Natural killer cell (primary cell): ENCODE data around the gene MYOF. TPM values are rescaled to one million over a fixed set of nuclear protein-coding genes. Genes with fewer than 3 reads are reported as not detected.

ENCODE experiments used
- ATAC-seq, 3 donors: fragments of 150-1000 bp in 2 of 3; fragments of 200-7000 bp in 1 of 3; cut with Tn5 transposase; 1 replicate in 1 of 3; 2 replicates in 2 of 3; pipeline ENCODE4 v1.10.0; 2021; ENCODE audit warnings: mild to moderate bottlenecking in 2 of 3, moderate library complexity in 2 of 3
- DNase-seq, 2 donors: peaks; one replicate each; pipeline versions ENCODE4 v3.0.0 to v3.0.0-alpha.2; 2013 to 2021; ENCODE audit warnings: mixed read lengths in 1 of 2
- H3K27ac ChIP-seq: one replicate; pipeline ENCODE4 v1.5.1; 2013; ENCODE audit warnings: mild to moderate bottlenecking, low read length
- H3K27me3 ChIP-seq: one replicate; pipeline ENCODE4 v1.6.1; 2013; ENCODE audit warnings: low read length; ENCODE audit not compliant: control insufficient read depth, insufficient read depth
- H3K36me3 ChIP-seq: one replicate; pipeline ENCODE4 v1.6.1; 2013; ENCODE audit warnings: low read length; ENCODE audit not compliant: control insufficient read depth, insufficient read depth
- H3K4me1 ChIP-seq: one replicate; pipeline ENCODE4 v1.6.1; 2013; ENCODE audit warnings: low read length; ENCODE audit not compliant: control insufficient read depth, insufficient read depth
- H3K4me3 ChIP-seq: one replicate; pipeline ENCODE4 v1.5.1; 2013; ENCODE audit warnings: low read length
- H3K9me3 ChIP-seq: one replicate; pipeline ENCODE4 v1.6.1; 2013; ENCODE audit warnings: low read length; ENCODE audit not compliant: control insufficient read depth, insufficient read depth
- H3K27ac Mint-ChIP-seq, 2 donors: one replicate each; pipeline ENCODE4 v1.8.0; 2022; ENCODE audit warnings: mild to moderate bottlenecking in 2 of 2, mixed read lengths in 2 of 2, moderate library complexity in 1 of 2
- H3K27me3 Mint-ChIP-seq, 2 donors: one replicate each; pipeline ENCODE4 v1.8.0; 2022; ENCODE audit warnings: low read depth in 2 of 2, mixed read lengths in 2 of 2
- H3K36me3 Mint-ChIP-seq: one replicate; pipeline ENCODE4 v1.8.0; 2022; ENCODE audit warnings: mixed read lengths
- H3K4me1 Mint-ChIP-seq, 2 donors: one replicate each; pipeline ENCODE4 v1.8.0; 2022; ENCODE audit warnings: mixed read lengths in 2 of 2
- H3K4me3 Mint-ChIP-seq: one replicate; pipeline ENCODE4 v1.8.0; 2022; ENCODE audit warnings: mild to moderate bottlenecking, moderate library complexity, mixed read lengths
- H3K9me3 Mint-ChIP-seq, 2 donors: one replicate each; pipeline ENCODE4 v1.8.0; 2022; ENCODE audit warnings: mixed read lengths in 2 of 2
- WGBS: methylation state at CpG from one replicate; pipeline ENCODE4 v1.1.7; 2013; ENCODE audit warnings: missing lambda C conversion rate; ENCODE audit not compliant: insufficient coverage; 5-methylcytosine and 5-hydroxymethylcytosine counted together
- intact Hi-C: fragments of 100-400 bp; cut with micrococcal nuclease; formaldehyde crosslinking; loops from one replicate; pipeline ENCODE4 v1.14.2; 2022
- total RNA-seq, 4 donors: library from RNA; stranded (reverse); fragments of 120-200 nt in 1 of 4; gene quantifications; one replicate each; pipeline versions ENCODE4 v1.2.3 to v1.2.4, GENCODE V29; 2013 to 2022
- TF ChIP-seq, protein P1 (sequence below): fragments of 200-600 bp; IDR thresholded peaks from one replicate; pipeline ENCODE4 v1.8.0; 2022; ENCODE audit warnings: antibody characterized with exemption

The MYOF gene
- total RNA-seq, 3 donors from 2014 or later (not counting 1 experiment from before 2014, with no cell fraction given) = 2.0 to 9.7 (median 2.9) TPM

- intact Hi-C loops = no loop called here
- WGBS = 81% methylated on average over 3 of the region's 3 CpGs
- H3K4me3 Mint-ChIP-seq = no peak overlapping the region
- ATAC-seq (no peak), DNase-seq (no peak)
- H3K36me3 ChIP-seq = no peaks in the 10 kb centered on the region
- no peak overlapping the region for H3K27ac ChIP-seq
- H3K4me1 Mint-ChIP-seq = no peaks in the 10 kb centered on the region
- H3K27me3 ChIP-seq = no peaks in the 10 kb centered on the region
- no peaks in the 10 kb centered on the region for H3K27me3 Mint-ChIP-seq
- H3K4me1 ChIP-seq = no peaks in the 10 kb centered on the region
- no peak overlapping the region for H3K27ac Mint-ChIP-seq
- H3K9me3 Mint-ChIP-seq = no peaks in the 10 kb centered on the region
- no peaks in the 10 kb centered on the region for H3K9me3 ChIP-seq
- TF ChIP-seq, protein P1, sequence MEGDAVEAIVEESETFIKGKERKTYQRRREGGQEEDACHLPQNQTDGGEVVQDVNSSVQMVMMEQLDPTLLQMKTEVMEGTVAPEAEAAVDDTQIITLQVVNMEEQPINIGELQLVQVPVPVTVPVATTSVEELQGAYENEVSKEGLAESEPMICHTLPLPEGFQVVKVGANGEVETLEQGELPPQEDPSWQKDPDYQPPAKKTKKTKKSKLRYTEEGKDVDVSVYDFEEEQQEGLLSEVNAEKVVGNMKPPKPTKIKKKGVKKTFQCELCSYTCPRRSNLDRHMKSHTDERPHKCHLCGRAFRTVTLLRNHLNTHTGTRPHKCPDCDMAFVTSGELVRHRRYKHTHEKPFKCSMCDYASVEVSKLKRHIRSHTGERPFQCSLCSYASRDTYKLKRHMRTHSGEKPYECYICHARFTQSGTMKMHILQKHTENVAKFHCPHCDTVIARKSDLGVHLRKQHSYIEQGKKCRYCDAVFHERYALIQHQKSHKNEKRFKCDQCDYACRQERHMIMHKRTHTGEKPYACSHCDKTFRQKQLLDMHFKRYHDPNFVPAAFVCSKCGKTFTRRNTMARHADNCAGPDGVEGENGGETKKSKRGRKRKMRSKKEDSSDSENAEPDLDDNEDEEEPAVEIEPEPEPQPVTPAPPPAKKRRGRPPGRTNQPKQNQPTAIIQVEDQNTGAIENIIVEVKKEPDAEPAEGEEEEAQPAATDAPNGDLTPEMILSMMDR = no peak
- no peaks in the 10 kb centered on the region for H3K36me3 Mint-ChIP-seq
- H3K4me3 ChIP-seq = no peak overlapping the region
Observed at GRCh38 chr10:93281367-93281720, 200.8 kb downstream of the MYOF start.

- Histone ChIP-seq H3K27ac (no peak overlapping the region), H3K4me3 (no peak overlapping the region), H3K27me3 (no peaks in the 10 kb centered on the region), H3K9me3 (no peaks in the 10 kb centered on the region), H3K36me3 (no peaks in the 10 kb centered on the region), H3K4me1 (no peaks in the 10 kb centered on the region)
- 76% methylated on average over 8 of the region's 8 CpGs for WGBS
- Mint-ChIP-seq H3K27ac (no peak overlapping the region), H3K4me1 (no peaks in the 10 kb centered on the region), H3K36me3 (no peaks in the 10 kb centered on the region), H3K27me3 (no peaks in the 10 kb centered on the region), H3K9me3 (no peaks in the 10 kb centered on the region), H3K4me3 (no peak overlapping the region)
- intact Hi-C loops = no loop called here
- TF ChIP-seq, protein P1 = no peak
- DNase-seq (no peak), ATAC-seq (no peak)
Observed at GRCh38 chr10:93280699-93281366, 201.3 kb downstream of the MYOF start.

- no peaks in the 10 kb centered on the region for H3K9me3 Mint-ChIP-seq
- Histone ChIP-seq H3K27me3 (no peaks in the 10 kb centered on the region), H3K4me3 (no peak overlapping the region), H3K4me1 (no peaks in the 10 kb centered on the region), H3K9me3 (no peaks in the 10 kb centered on the region), H3K27ac (no peak overlapping the region), H3K36me3 (no peaks in the 10 kb centered on the region)
- no peaks in the 10 kb centered on the region for H3K36me3 Mint-ChIP-seq
- ATAC-seq = no peak
- H3K27ac Mint-ChIP-seq = no peak overlapping the region
- TF ChIP-seq, protein P1 = no peak
- intact Hi-C loops = no loop called here
- no peak for DNase-seq
- WGBS = 88% methylated on average over 6 of the region's 6 CpGs
- no peaks in the 10 kb centered on the region for H3K4me1 Mint-ChIP-seq
- no peaks in the 10 kb centered on the region for H3K27me3 Mint-ChIP-seq
- no peak overlapping the region for H3K4me3 Mint-ChIP-seq
Observed at GRCh38 chr10:93280121-93280698, 201.9 kb downstream of the MYOF start.

DNA sequence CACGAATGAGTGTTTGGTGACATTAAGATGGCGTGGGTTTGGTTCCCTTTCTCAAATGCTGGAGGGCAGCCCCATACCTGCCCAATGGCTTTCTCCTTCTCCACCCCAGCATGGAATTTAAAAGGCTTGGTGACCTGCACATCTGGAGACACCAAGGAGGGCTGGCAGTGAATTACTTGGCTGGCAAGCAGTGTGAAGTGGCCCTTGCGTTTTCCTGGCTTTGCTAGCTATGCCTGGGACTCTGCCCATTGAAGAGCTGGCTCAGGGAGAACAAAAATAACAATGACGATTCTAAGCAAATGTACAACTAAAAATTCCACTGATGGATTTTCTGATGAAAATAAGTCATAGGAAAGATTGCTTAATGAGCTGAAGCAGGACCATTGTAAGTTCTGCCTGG lies 204.8 kb downstream of the MYOF start:
- TF ChIP-seq, protein P1 = no peak
- H3K27me3 ChIP-seq = no peaks in the 10 kb centered on the region
- H3K27ac ChIP-seq = no peak overlapping the region
- no peak overlapping the region for H3K4me3 Mint-ChIP-seq
- no peaks in the 10 kb centered on the region for H3K36me3 Mint-ChIP-seq
- H3K9me3 ChIP-seq = no peaks in the 10 kb centered on the region
- no peaks in the 10 kb centered on the region for H3K4me1 ChIP-seq
- H3K4me1 Mint-ChIP-seq = no peaks in the 10 kb centered on the region
- DNase-seq (no peak), ATAC-seq (no peak)
- H3K9me3 Mint-ChIP-seq = no peaks in the 10 kb centered on the region
- H3K36me3 ChIP-seq = no peaks in the 10 kb centered on the region
- H3K27me3 Mint-ChIP-seq = no peaks in the 10 kb centered on the region
- WGBS = 95% methylated on average over 3 of the region's 4 CpGs
- no peak overlapping the region for H3K27ac Mint-ChIP-seq
- intact Hi-C loops = no loop called here
- no peak overlapping the region for H3K4me3 ChIP-seq
